T-helper 1 cell treated with Interleukin-12 subunit alpha and Interleukin-12 subunit beta and Interleukin-4 antibody, amounts not matched to agents 30 ng/mL and 1 ng/mL, for 36 hours (primary cell): ENCODE measurements around the gene KDM7A. TPM values are rescaled to one million over a fixed set of nuclear protein-coding genes. Genes with fewer than 3 reads are reported as not detected.

Experiments
- intact Hi-C: fragments of 100-400 bp; cut with micrococcal nuclease; formaldehyde crosslinking; loops from one replicate; pipeline ENCODE4 v1.15.1; 2024
- total RNA-seq: library from RNA; stranded (reverse); gene quantifications from 2 replicates; pipeline ENCODE4 v1.2.3, GENCODE V29; 2022

KDM7A gene
- total RNA-seq, 1 donor from 2014 or later: 29.1 TPM

GRCh38 chr7:140201393-140201792 lies 24.6 kb upstream of the KDM7A start:
- intact Hi-C loops: no loop called here

DNA sequence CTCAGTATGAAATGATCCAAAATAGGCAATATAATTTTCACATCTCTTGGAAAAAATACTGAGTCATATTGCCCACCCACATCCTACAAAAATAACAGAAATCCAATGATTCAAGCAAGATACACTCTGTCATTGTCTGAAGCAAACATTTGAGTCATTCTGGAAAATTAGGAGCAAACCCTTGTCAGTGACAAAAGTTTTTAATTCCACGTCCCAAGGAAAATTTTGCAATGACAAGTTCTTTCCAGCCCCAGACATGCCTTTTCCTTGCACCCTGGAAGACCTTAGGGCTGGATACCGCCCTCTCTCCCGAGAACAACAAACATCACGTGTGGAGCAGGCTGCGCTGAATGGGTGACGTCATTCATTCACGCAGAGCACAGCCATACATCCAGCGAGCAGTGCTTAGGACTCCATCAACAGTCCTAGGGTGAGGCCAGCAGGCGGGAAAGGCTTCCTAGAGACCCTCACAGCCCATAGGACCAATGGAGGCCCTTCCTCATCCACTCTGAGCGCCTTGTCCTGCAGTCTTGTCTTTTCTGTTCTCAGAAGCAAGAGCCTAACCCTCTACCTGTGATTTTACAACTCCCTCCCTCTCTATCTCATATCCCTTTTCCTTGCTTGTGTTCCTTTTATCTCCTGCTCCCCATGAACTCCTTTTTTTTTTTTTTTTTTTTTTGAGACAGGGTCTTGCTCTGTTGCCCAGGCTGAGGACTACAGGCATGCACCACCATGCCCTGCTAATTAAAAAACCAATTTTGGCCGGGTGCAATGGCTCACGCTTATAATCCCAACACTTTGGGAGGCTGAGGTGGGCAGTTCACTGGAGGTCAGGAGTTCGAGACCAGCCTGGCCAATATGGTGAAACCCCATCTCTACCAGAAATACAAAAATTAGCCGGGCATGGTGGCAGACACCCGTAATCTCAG lies 23.5 kb upstream of the KDM7A start:
- intact Hi-C loops: no loop called here

- intact Hi-C loops: no loop called here
Measured at GRCh38 chr7:140197938-140198337, 21.2 kb upstream of the KDM7A start.

DNA sequence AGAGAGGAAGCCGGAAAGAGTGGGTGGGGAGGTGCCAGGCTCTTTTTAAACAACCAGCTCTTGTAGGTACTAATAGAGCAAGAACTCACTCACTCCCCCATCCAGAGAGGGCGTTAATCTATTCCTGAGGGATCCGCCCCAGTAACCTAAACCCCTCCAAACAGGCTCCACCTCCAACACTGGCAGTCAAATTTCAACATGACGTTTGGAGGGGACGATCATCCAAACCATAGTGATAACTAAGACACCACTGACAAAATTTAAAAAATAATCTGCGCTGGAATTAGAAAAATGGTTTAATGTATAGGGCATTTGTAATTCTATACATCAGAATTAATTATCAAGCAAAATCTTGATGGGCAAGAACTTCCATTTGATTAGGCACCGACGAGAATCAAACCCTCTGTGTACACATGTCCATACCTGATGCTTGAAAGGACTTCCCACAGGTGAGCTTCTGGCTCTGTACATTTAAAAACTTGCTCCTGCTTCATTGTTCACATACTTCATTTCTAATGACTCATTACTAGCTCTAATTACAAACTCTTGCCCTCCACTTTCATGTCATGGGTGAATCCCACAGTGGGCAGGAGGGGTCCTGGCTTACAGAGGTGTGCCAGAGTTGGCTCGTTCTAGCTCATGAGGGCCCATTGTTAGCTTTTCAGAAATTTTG lies 20.6 kb upstream of the KDM7A start:
- intact Hi-C loops: no loop called here

DNA sequence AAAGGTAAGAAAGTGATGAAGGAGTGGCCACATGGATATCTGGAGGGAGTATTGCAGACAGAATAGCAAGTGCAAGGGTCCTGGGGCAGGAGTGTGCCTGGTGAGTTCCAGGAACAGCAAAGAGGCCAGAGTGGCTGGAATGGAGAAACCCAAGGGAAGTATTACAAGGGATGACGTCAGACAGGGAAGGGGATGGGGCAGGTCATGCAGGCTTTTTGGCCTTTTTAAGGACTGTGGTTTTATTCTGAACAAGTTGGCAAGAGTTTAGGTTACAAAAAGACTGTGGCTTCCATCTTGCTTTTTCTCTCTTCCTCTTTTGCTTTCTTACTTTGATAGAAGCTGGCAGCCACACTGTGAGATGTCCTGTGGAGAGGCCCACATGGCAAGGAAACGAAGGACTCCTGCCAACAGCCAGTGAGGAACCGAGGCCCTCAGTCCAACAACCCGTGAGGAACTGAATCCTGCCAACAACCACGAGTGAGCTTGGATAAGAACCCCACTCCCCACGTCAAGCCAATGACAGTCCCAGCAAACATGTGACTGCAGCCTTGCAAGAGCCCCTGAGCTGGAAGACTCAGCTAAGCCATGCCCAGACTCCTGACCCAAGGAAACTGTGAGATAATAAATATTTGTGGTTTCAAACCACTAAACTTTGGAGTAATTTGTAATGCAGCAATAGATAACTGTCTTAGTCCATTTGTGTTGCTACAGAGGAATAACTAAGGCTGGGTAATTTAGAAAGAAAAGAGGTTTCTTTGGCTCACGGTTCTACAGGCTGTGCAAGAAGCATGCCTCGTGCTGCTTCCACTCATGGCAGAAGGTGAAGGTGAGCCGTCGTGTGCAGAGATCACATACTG lies 19.8 kb upstream of the KDM7A start:
- intact Hi-C loops: no loop called here

GRCh38 chr7:140195859-140196258 lies 19.1 kb upstream of the KDM7A start:
- intact Hi-C loops: no loop called here

DNA sequence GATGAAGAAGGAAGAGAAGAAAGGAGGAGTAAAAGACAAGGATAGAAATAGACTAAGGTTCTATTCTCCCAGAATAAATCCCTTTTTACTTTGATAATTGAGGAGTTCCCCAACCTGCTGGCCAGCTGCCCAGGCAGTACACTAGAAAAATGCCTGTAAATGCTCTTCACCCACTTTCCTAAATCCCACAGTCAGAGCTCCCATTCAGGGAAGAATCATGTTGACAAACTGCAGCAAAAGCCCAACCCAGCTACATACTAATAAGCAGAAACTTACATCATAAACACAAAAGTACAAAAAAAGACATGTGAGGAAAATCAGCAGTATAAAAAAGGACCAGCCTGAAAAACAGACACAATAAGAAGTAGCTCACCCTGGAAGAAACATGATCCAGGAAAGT lies 15.8 kb upstream of the KDM7A start:
- intact Hi-C loops: no loop called here

DNA sequence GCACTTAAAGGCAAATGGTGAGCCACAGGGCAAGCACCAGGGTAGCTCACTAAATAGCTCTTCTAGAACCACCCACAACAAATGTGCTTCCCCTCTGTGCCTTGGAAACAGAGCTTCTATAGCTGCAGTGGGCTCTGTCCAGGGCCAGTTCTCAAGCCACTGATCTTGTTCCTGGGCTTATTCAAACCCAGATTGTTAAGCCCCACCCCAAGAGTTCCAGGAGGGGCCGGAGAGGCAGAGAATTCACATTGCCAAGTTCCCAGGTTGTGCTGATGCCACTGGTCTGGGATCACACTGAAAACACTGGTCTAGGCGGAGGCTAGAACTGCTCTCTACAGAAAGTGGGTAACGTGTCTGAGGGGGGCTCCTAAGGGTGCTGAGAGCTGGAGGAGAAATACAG lies 15.4 kb upstream of the KDM7A start:
- intact Hi-C loops: no loop called here

- intact Hi-C loops: no loop called here
Measured at GRCh38 chr7:140190588-140190987, 13.8 kb upstream of the KDM7A start.

DNA sequence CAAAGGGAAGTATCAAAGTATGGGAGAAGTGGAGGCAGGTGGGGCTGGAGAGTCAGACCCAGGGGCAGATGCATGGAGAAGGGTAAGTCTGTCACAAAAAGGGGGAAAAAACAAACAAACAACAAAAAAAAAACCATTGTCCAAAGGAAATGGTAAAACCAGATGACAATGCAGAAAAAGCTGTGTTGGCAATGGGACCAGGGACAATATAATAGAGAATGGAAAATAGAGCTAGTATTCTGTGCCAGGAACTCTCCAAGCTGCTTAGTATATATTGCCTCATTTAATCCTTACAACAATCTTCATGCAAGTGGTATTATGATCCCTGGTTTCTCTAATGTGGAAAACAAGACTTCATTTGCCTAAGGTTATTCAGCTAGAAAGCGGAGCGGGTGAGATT lies 13.1 kb upstream of the KDM7A start:
- intact Hi-C loops: no loop called here

DNA sequence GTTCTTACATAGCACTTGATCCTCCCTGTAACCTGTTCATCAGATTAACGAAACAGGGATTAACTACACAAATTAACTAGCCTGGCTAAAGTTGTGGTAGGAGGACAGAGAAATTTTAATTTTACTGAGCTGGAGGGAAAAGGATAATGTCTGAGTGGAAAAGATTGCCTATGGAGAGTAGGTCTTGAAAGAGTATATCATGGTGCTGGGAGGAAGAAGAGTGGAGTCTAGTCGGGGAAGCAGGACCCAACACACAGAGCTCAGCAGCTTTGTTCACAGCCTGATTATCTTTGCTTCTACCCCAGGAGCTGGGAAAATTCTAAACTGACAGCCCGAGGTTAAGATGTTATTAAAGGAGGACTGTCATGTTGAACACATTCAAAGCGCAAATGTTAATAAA lies 6.1 kb upstream of the KDM7A start:
- intact Hi-C loops: no loop called here

GRCh38 chr7:140179339-140179738 lies 2.6 kb upstream of the KDM7A start:
- intact Hi-C loops: loop anchor here (5.0 to 10.0 kb wide), 2 partner anchors 535 to 1072 kb away; partner anchors contain the start of gene ZC3HAV1

- intact Hi-C loops: loop anchor here (2.0 to 10.0 kb wide), 3 partner anchors 531 to 1069 kb away; partner anchors contain the start of genes MRPS33 and ZC3HAV1
Measured at GRCh38 chr7:140176122-140176701, 571 bp downstream of the KDM7A start.

DNA sequence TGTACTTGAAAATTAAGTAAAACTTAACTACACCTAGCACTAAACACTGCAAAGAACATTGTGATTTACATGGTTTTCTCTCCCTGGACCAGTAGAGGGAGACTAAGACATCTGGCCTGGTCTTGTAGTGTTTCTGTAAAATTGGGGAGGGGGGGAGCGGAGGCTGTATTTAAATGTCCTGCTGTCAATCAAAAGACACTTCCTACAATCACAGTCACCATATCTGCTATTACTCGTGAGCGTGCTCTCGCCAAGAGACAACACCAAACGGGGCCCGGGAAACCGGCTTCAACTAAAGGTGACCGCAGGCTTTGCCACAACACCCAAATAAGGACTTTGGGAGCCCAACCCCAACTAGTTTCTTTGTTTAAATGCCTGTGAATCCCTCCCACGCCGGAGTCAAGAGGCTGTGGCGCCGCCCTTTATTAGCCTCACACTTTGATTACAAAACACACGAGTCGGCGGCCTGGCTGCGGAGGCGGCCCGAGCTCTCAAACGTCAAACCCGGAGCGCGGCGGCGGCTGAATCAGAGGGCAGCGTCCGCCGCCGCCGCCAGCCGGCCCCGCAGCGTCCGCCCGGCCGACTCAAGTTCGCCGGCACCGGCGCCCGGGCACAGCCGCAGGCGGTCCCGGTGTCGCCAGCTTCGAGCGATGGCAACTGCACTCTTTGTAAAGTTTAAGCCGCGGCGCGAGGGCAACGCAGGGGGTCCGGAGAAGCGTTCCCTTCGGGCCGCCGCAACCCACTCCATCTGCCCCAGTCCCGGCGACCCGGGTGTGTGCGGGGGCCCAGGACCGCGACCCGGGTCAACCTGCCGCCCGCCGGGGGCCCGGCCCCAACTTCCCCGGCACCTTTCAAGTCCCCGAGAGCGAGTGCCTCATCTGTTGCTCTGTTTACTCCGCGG lies 1.3 kb downstream of the KDM7A start:
- intact Hi-C loops: loop anchor here (1.0 to 10.0 kb wide), 21 partner anchors 37 to 1068 kb away; partner anchors contain the start of genes FMC1, MKRN1, MRPS33 and NDUFB2

DNA sequence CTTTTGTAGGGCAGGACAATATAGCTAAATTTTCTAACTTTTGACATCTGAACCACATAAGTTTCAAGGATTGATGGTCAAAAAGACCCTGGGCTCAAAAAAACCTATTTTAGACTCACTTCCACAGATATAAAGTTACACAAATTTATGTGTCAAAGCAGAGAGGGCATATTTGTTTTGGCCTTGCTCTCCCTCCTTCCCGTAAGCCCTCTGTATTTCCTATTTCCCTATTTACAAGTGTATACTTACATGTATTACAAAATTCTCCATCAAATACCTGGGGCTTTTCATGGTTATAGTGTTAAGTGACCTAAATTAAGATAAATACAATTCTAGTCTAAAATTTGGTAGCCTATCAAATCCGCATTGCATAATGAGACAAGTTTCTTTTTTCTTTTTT lies 2.6 kb downstream of the KDM7A start:
- intact Hi-C loops: loop anchor here (2.0 to 10.0 kb wide), 3 partner anchors 231 to 529 kb away; partner anchors contain the start of genes NDUFB2 and RAB19

DNA sequence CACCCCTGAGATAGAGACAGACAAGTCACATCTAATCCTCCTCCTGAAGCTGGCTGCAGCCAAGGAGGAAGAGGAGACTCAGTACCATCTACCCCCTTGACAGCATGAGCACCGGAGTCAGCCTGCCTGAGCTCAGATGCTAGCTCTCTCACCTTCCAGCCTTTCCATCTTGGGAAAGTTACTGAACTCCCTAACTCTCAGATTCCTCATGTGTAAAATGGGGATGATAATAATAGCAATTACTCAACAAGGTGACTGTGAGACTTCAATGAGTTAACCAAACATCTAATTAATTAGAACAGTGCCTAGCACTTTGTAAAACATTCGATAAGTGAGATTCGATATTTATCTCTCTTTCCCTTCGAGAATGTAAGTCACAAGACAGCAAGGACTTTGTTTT lies 6.4 kb downstream of the KDM7A start:
- intact Hi-C loops: loop anchor here (10.0 kb wide), 1 partner anchor 526 kb away; no protein-coding TSS in a partner anchor

- intact Hi-C loops: loop anchor here (10.0 kb wide), 1 partner anchor 544 kb away; no protein-coding TSS in a partner anchor
Measured at GRCh38 chr7:140168816-140169215, 8.0 kb downstream of the KDM7A start.

DNA sequence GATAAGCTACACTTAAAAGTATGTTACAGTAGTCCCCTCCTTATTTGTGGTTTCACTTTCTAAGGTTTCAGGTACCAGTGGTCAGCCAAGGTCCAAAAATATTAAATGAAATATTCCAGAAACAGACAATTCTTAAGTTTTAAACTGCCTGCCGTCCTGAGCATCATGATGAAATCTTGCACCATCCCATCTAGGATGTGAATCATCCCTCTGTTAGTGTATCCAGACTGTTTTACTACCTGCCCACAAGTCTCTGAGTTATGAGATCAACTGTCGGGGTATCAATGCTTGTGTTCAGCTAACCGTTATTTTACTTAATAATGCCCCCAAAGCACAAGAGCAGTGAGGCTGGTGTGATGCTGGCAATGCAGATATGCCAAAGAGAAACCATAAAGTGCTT lies 11.4 kb downstream of the KDM7A start:
- intact Hi-C loops: loop anchor here (10.0 kb wide), 1 partner anchor 541 kb away; no protein-coding TSS in a partner anchor

DNA sequence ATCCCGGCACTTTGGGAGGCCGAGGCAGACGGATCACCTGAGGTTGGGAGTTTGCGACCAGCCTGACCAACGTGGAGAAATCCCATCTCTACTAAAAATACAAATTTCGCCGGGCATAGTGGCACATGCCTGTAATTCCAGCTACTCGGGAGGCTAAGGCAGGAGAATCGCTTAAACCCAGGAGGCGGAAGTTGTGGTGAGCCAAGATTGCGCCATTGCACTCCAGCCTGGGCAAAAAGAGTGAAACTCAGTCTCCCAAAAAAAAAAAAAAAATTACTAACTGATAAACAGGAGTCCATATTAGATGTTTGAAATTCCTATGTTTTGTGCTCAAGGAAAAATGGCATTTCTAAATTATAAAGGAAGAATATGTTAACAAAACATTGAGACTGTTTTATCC lies 14.7 kb downstream of the KDM7A start:
- intact Hi-C loops: loop anchor here (10.0 kb wide), 1 partner anchor 537 kb away; no protein-coding TSS in a partner anchor
